HepG2 (cell line): Measurements from ENCODE around the gene GHRHR. TPM values are rescaled to one million over a fixed set of nuclear protein-coding genes. Genes with fewer than 3 reads are reported as not detected.

Experiments
- ATAC-seq: fragments of 200-7000 bp; cut with Tn5 transposase; 3 replicates; pipeline ENCODE4 v1.9.1; 2020; ENCODE audit warnings: mild to moderate bottlenecking, moderate library complexity
- BruUV-seq: library from RNA; stranded (reverse); fragments of 400-500 nt; replicated peaks from 2 replicates; lab custom pipeline; 2021; lab: Mats Ljungman, UMichigan
- CTCF ChIA-PET: fragments of 300-600 bp; formaldehyde crosslinking; extraction: SDS; loops from one replicate; lab custom pipeline; 2021; ENCODE audit warnings: low total read pairs, inconsistent platforms, low intra/inter-chr PET ratio; lab: Yijun Ruan, JAX
- POLR2A ChIA-PET: fragments of 350-600 bp; sonication (Branson Sonifier 250); formaldehyde crosslinking; loops from one replicate; lab custom pipeline; 2020; ENCODE audit warnings: antibody characterized with exemption, inconsistent platforms; lab: Yijun Ruan, JAX
- DNase-seq: peaks from one replicate; pipeline ENCODE4 v3.0.0-alpha.2; 2015; ENCODE audit warnings: low spot score
- FAIRE-seq: peaks from 3 replicates; lab custom pipeline; 2011; peaks lifted over from hg19 to GRCh38; lab: Jason Lieb, UNC
- H2AFZ ChIP-seq: one replicate; pipeline ENCODE4 v1.6.1; 2011; ENCODE audit warnings: low read length, inconsistent platforms
- H3K27ac ChIP-seq: fragments of 300-600 bp; 3 replicates; pipeline ENCODE4 v1.8.0; 2011; ENCODE audit warnings: mixed run types, mild to moderate bottlenecking, mixed read lengths, low read length, inconsistent platforms; ENCODE audit not compliant: insufficient read depth; ENCODE audit errors: extremely low read length
- H3K27me3 ChIP-seq, 2 experiments: fragments of 200-600 bp in 1 of 2; 2 replicates in 1 of 2; 3 replicates in 1 of 2; pipeline versions ENCODE4 v1.6.0 to v1.8.0; 2011; ENCODE audit warnings: low read length in 2 of 2, mild to moderate bottlenecking in 2 of 2, moderate library complexity in 2 of 2, inconsistent platforms in 1 of 2; ENCODE audit not compliant: insufficient read depth in 2 of 2, control insufficient read depth in 1 of 2
- H3K36me3 ChIP-seq, 2 experiments: fragments of 200-600 bp in 1 of 2; replicated peaks in 1 of 2; 2 replicates in 1 of 2; 3 replicates in 1 of 2; pipeline versions ENCODE4 v1.5.1 to v1.8.0; 2011; ENCODE audit warnings: low read length in 2 of 2, inconsistent platforms in 1 of 2; ENCODE audit not compliant: insufficient read depth in 2 of 2, control insufficient read depth in 1 of 2
- H3K4me1 ChIP-seq: 2 replicates; pipeline ENCODE4 v1.5.1; 2012; ENCODE audit warnings: low read length, inconsistent platforms; ENCODE audit not compliant: insufficient read depth
- H3K4me2 ChIP-seq: 2 replicates; pipeline ENCODE4 v1.6.0; 2011; ENCODE audit warnings: low read depth, low read length, inconsistent platforms
- H3K4me3 ChIP-seq, 3 experiments: fragments of 200-600 bp in 1 of 3; sonication (generic), shearing (Covaris generic) in 1 of 3; replicated peaks in 1 of 3; 2 replicates each; pipeline ENCODE4 v1.5.1; 2011 to 2016; ENCODE audit warnings: low read length in 3 of 3, inconsistent platforms in 2 of 3, low read depth in 2 of 3, mild to moderate bottlenecking in 2 of 3, control low read depth in 1 of 3, mixed read lengths in 1 of 3; ENCODE audit not compliant: insufficient read depth in 1 of 3
- H3K79me2 ChIP-seq: one replicate; pipeline ENCODE4 v1.6.1; 2011; ENCODE audit warnings: low read length, inconsistent platforms; ENCODE audit not compliant: insufficient read depth
- H3K9ac ChIP-seq: 2 replicates; pipeline ENCODE4 v1.6.0; 2011; ENCODE audit warnings: mild to moderate bottlenecking, low read depth, low read length, inconsistent platforms; ENCODE audit not compliant: insufficient read depth
- H3K9me3 ChIP-seq: 2 replicates; pipeline ENCODE4 v1.5.1; 2012; ENCODE audit warnings: mild to moderate bottlenecking, low read length
- H4K20me1 ChIP-seq: 2 replicates; pipeline ENCODE4 v1.6.0; 2011; ENCODE audit warnings: inconsistent platforms, mild to moderate bottlenecking, low read length, moderate library complexity; ENCODE audit not compliant: insufficient read depth
- GPN1 ChIP-seq: sonication (generic); formaldehyde crosslinking; IDR thresholded peaks from 2 replicates; pipeline ENCODE4 v1.5.1; 2020; ENCODE audit warnings: missing genetic modification reagents, borderline replicate concordance
- HIVEP1 ChIP-seq: sonication (generic); formaldehyde crosslinking; IDR thresholded peaks from 2 replicates; pipeline ENCODE4 v1.4.0; 2020; ENCODE audit warnings: mild to moderate bottlenecking, missing genetic modification reagents
- KLF9 ChIP-seq: IDR thresholded peaks from 2 replicates; pipeline ENCODE4 v1.6.1; 2016; ENCODE audit warnings: low read depth
- SNRNP70 ChIP-seq: fragments of 200-400 bp; formaldehyde crosslinking; IDR thresholded peaks from 2 replicates; pipeline ENCODE4 v1.6.1; 2017; ENCODE audit warnings: mild to moderate bottlenecking, low read depth, low read length, moderate library complexity
- SRSF4 ChIP-seq: fragments of 200-400 bp; formaldehyde crosslinking; IDR thresholded peaks from one replicate; pipeline ENCODE4 v1.6.1; 2018; ENCODE audit warnings: mild to moderate bottlenecking, low read depth, low read length, moderate library complexity; ENCODE audit not compliant: poor library complexity, severe bottlenecking
- ZBTB7A ChIP-seq: sonication (generic); formaldehyde crosslinking; IDR thresholded peaks from 2 replicates; pipeline ENCODE4 v1.8.0; 2022; ENCODE audit warnings: mild to moderate bottlenecking, missing genetic modification reagents
- ZNF124 ChIP-seq: sonication (generic); formaldehyde crosslinking; IDR thresholded peaks from 2 replicates; pipeline ENCODE4 v1.4.0; 2020; ENCODE audit warnings: missing genetic modification reagents
- ZNF343 ChIP-seq: sonication (generic); formaldehyde crosslinking; IDR thresholded peaks from 2 replicates; pipeline ENCODE4 v1.4.0; 2020; ENCODE audit warnings: mild to moderate bottlenecking, missing genetic modification reagents
- ZNF552 ChIP-seq: sonication (generic); formaldehyde crosslinking; IDR thresholded peaks from 2 replicates; pipeline ENCODE4 v1.9.0; 2022; ENCODE audit warnings: missing genetic modification reagents, mild to moderate bottlenecking, borderline replicate concordance
- ZNF766 ChIP-seq: sonication (generic); formaldehyde crosslinking; IDR thresholded peaks from 2 replicates; pipeline ENCODE4 v1.5.0; 2020; ENCODE audit warnings: missing genetic modification reagents, borderline replicate concordance
- ZNF850 ChIP-seq: sonication (generic); formaldehyde crosslinking; conservative IDR thresholded peaks from 2 replicates; pipeline ENCODE4 v1.9.0; 2021; ENCODE audit warnings: mild to moderate bottlenecking, missing genetic modification reagents
- whole genome bisulfite sequencing: methylation state at CpG from one replicate; pipeline ENCODE4 v1.1.6; 2017; ENCODE audit warnings: low lambda C conversion rate; 5-methylcytosine and 5-hydroxymethylcytosine counted together
- in situ Hi-C: cut with HindIII; loops from 2 replicates; pipeline ENCODE4 v1.10.0; 2017; ENCODE audit warnings: low pct_unique_long_range_greater_than_20kb; ENCODE audit not compliant: extremely low pct_ligation_motif_present
- intact Hi-C: fragments of 100-400 bp; cut with micrococcal nuclease; formaldehyde crosslinking; loops from one replicate; pipeline ENCODE4 v1.10.0; 2022; ENCODE audit not compliant: unreplicated experiment
- polyA plus RNA-seq, 8 experiments: library from polyadenylated mRNA; depleted of rRNA in 3 of 8; stranded (reverse) in 7 of 8; unstranded in 1 of 8; fragments of >200 nt; fragmentation: Illumina TruSeq in 4 of 8; extraction: Trizol in 4 of 8; gene quantifications; 2 replicates each; pipeline versions ENCODE4 v1.2.1 to v1.2.3, GENCODE V29; 2011 to 2016; ENCODE audit warnings: low read depth in 4 of 8, missing spikeins in 1 of 8, mixed read lengths in 1 of 8; ENCODE audit not compliant: insufficient read depth in 1 of 8
- total RNA-seq, 5 experiments: library from RNA; depleted of rRNA; stranded (reverse); fragments of >200 nt; fragmentation: Illumina TruSeq; extraction: Trizol; gene quantifications; 2 replicates each; pipeline ENCODE4 v1.2.3, GENCODE V29; 2016; ENCODE audit warnings: low read depth in 1 of 5
- TF ChIP-seq, protein P1 (sequence below): sonication (generic); formaldehyde crosslinking; IDR thresholded peaks from 2 replicates; pipeline ENCODE4 v1.4.0; 2020; ENCODE audit warnings: missing genetic modification reagents
- TF ChIP-seq, protein P2 (sequence below): sonication (generic); formaldehyde crosslinking; IDR thresholded peaks from 2 replicates; pipeline ENCODE4 v1.4.0; 2020; ENCODE audit warnings: missing genetic modification reagents

GHRHR gene
- total and polyA plus RNA-seq, 2 of the 13 experiments (the other 11 are each of a cell fraction or from before 2014, with no cell fraction given) = not detected

DNA sequence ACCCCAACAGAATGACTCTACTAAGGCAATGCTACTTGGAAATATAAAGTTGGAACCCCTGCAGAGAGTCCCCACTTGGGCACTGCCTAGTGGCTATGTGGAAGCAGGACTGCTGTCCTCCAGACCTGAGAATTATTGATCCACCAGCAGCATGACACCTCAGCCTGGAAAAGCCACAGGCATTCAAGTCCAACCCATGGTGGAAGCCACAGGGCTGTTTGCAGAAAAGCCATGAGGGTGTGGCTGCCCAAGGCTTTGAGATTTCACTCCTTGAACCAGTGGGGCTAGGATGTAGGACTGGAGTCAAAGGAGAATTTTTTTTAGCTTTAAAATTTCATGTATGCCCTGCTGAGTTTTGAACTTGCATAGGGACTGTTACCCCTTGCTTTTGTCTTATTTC, 13.6 kb upstream of the GHRHR start:
- intact Hi-C loops = no loop called here
- Histone ChIP-seq H3K36me3 (no peaks in the 10 kb centered on the region), H3K4me1 (no peaks in the 10 kb centered on the region), H3K9me3 (no peaks in the 10 kb centered on the region), H3K4me3 (no peak overlapping the region), H3K27ac (no peak overlapping the region), H2AFZ (no peak overlapping the region), H3K79me2 (no peaks in the 10 kb centered on the region), H3K27me3 (no peaks in the 10 kb centered on the region), H3K4me2 (no peak overlapping the region), H4K20me1 (no peaks in the 10 kb centered on the region), H3K9ac (no peak overlapping the region)
- FAIRE-seq (no peak), DNase-seq (no peak)
- in situ Hi-C loops = no loop called here
- POLR2A ChIA-PET = no interaction called here
- no TSS peak for BruUV-seq
- CTCF ChIA-PET = no interaction called here
- TF ChIP-seq KLF9 (CRISPR knock-in tag) (no peak), GPN1 (CRISPR knock-in tag) (no peak)
- TF ChIP-seq, all 625 proteins: peak for 0
- no peak for ATAC-seq

DNA sequence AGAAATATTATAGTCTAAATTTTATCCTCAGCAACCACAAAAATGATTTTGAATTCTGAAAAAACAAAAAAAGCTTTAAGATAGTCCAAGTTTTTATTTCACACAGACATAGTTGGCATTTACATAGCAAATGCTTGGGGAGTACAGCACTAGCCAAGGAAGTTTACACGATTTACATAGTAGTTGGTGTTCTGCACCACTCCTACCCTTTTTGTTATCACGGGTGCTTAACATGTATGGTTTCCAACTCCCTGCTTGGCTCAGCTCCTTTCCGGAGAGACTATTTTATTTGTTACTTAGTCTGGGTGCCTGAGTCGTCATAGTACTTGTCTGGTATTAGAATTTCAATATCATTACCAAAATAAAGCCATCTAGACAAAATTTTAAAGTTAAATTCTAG, 8.8 kb upstream of the GHRHR start:
- no peak overlapping the region for H3K27ac ChIP-seq
- in situ Hi-C loops (no loop called here), intact Hi-C loops (no loop called here)
- FAIRE-seq (no peak), ATAC-seq (no peak), DNase-seq (no peak)
- no peaks in the 10 kb centered on the region for H3K79me2 ChIP-seq
- no peak overlapping the region for H2AFZ ChIP-seq
- H3K9me3 ChIP-seq = no peaks in the 10 kb centered on the region
- POLR2A ChIA-PET = no interaction called here
- CTCF ChIA-PET = no interaction called here
- no peak overlapping the region for H3K9ac ChIP-seq
- WGBS = 9% methylated on average over 4 of the region's 4 CpGs
- no peaks in the 10 kb centered on the region for H3K36me3 ChIP-seq
- no peak overlapping the region for H3K4me3 ChIP-seq
- H3K4me1 ChIP-seq = no peaks in the 10 kb centered on the region
- no peaks in the 10 kb centered on the region for H3K27me3 ChIP-seq
- no peak overlapping the region for H3K4me2 ChIP-seq
- no peaks in the 10 kb centered on the region for H4K20me1 ChIP-seq
- BruUV-seq = no TSS peak
- TF ChIP-seq HIVEP1 (CRISPR knock-in tag) (no peak), SNRNP70 (no peak), ZNF850 (CRISPR knock-in tag) (no peak), SRSF4 (no peak), ZBTB7A (no peak), ZNF766 (no peak), ZNF343 (no peak), ZNF124 (CRISPR knock-in tag) (no peak), ZNF552 (CRISPR knock-in tag) (no peak)
- TF ChIP-seq, protein P1, sequence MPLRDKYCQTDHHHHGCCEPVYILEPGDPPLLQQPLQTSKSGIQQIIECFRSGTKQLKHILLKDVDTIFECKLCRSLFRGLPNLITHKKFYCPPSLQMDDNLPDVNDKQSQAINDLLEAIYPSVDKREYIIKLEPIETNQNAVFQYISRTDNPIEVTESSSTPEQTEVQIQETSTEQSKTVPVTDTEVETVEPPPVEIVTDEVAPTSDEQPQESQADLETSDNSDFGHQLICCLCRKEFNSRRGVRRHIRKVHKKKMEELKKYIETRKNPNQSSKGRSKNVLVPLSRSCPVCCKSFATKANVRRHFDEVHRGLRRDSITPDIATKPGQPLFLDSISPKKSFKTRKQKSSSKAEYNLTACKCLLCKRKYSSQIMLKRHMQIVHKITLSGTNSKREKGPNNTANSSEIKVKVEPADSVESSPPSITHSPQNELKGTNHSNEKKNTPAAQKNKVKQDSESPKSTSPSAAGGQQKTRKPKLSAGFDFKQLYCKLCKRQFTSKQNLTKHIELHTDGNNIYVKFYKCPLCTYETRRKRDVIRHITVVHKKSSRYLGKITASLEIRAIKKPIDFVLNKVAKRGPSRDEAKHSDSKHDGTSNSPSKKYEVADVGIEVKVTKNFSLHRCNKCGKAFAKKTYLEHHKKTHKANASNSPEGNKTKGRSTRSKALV (CRISPR knock-in tag) = no peak
- TF ChIP-seq, protein P2, sequence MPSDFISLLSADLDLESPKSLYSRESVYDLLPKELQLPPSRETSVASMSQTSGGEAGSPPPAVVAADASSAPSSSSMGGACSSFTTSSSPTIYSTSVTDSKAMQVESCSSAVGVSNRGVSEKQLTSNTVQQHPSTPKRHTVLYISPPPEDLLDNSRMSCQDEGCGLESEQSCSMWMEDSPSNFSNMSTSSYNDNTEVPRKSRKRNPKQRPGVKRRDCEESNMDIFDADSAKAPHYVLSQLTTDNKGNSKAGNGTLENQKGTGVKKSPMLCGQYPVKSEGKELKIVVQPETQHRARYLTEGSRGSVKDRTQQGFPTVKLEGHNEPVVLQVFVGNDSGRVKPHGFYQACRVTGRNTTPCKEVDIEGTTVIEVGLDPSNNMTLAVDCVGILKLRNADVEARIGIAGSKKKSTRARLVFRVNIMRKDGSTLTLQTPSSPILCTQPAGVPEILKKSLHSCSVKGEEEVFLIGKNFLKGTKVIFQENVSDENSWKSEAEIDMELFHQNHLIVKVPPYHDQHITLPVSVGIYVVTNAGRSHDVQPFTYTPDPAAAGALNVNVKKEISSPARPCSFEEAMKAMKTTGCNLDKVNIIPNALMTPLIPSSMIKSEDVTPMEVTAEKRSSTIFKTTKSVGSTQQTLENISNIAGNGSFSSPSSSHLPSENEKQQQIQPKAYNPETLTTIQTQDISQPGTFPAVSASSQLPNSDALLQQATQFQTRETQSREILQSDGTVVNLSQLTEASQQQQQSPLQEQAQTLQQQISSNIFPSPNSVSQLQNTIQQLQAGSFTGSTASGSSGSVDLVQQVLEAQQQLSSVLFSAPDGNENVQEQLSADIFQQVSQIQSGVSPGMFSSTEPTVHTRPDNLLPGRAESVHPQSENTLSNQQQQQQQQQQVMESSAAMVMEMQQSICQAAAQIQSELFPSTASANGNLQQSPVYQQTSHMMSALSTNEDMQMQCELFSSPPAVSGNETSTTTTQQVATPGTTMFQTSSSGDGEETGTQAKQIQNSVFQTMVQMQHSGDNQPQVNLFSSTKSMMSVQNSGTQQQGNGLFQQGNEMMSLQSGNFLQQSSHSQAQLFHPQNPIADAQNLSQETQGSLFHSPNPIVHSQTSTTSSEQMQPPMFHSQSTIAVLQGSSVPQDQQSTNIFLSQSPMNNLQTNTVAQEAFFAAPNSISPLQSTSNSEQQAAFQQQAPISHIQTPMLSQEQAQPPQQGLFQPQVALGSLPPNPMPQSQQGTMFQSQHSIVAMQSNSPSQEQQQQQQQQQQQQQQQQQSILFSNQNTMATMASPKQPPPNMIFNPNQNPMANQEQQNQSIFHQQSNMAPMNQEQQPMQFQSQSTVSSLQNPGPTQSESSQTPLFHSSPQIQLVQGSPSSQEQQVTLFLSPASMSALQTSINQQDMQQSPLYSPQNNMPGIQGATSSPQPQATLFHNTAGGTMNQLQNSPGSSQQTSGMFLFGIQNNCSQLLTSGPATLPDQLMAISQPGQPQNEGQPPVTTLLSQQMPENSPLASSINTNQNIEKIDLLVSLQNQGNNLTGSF (CRISPR knock-in tag) = no peak
